Endometrial microvascular endothelial cells (primary cell): ENCODE results near the gene HLA-DPB1. TPM values are rescaled to one million over a fixed set of nuclear protein-coding genes. Genes with fewer than 3 reads are reported as not detected.

Source experiments
- in situ Hi-C: cut with HindIII; loops from 2 replicates; pipeline ENCODE4 v1.10.0; 2017; ENCODE audit warnings: low sequenced_read_pairs, low pct_unique_long_range_greater_than_20kb; ENCODE audit errors: inconsistent ontology term
- total RNA-seq: library from RNA; depleted of rRNA; stranded (reverse); fragments of >200 nt; gene quantifications from one replicate; pipeline ENCODE4 v1.2.3, GENCODE V29; 2015; ENCODE audit errors: inconsistent ontology term

Gene HLA-DPB1
- total RNA-seq, 1 donor from 2014 or later = 36.7 TPM

- in situ Hi-C loops = no loop called here
These were observed 47.4 kb downstream of the HLA-DPB1 start for GRCh38 chr6:33123181-33123580.

DNA sequence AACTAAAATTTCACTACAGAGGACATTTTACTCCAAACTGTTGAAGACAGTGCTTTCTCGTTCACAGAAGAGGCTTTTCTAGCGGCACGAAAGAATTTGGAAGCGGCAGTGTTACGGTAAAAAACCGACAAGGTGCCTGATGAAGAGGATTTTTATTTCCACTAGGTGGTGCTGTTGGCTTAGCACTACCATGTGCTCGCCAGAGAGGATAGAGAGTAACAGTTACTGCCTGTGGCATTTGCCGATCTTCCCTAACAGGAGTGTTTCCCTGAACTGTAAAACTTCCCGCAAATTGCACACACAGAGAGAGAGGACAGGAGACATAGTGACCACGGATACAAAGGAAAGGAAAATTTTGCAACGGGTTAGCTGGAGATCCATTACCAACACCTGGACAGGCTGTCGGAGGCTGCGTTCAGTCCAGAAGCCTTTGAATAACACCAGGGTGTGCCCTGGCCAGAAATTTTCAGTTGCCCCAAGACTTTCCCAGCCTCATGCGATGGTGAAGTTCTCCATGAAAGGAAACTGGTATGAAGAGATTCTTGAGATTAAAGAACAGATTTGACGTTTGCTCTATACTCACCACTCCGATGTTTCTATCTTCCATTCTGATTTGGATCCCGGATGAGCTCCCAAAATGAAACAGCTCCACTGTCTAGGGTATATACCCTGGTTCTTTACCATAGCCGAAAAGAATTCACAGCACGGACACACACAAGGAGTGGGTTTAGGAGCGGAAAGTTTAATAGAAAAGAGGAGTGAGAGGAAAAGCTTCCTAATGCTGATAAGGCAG, 48.1 kb downstream of the HLA-DPB1 start:
- in situ Hi-C loops = no loop called here

DNA sequence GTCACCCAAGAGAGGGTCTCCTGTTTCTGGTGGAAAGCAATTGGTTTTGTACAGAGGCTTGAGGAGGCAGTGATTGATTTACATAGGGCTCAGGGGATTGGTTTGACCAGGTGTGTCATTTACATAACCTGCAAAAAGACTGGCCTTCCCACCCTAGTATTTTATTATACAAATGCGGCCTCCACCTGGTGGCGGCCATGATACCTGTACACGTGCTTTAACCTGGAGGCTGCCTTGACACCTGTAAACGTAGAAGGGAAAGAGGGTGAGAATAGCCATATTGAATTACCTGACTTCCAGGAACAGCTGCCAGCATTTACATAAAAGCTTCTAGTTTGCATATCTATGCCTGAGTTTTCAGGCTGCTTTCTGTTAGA, 48.7 kb downstream of the HLA-DPB1 start:
- in situ Hi-C loops = no loop called here

- in situ Hi-C loops = no loop called here
These were observed 49.2 kb downstream of the HLA-DPB1 start for GRCh38 chr6:33124947-33125346.

DNA sequence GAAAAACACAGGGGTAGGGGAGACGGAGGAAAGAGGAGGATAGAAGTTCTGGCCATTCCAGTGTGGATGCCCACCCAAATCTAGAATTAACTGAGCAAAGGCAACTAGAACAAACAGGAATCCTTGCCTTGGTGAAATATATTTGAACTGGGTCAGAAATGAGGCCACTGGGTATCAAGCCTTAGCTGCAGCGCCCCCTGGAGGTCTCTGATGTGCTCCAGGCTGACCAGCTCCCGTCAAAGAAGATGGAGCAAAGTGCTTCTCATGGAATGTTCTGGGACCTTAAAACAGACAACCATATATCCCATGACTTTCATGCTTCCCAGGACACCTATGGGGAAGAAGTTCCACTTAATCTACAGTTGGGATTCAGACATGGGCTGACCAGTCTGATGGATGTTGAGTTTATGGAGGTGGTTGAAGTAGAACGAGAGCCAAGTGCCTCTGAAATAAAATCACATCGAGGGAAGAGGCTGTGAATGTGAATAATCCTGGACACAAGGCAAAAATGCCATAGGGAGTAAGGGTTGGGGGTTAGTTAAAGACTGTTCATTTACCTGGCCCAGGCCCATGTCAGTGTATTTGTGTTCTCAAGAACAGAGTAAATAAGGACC, 50.4 kb downstream of the HLA-DPB1 start:
- in situ Hi-C loops = no loop called here

GRCh38 chr6:33128318-33128717, 52.5 kb downstream of the HLA-DPB1 start:
- in situ Hi-C loops = no loop called here

GRCh38 chr6:33132081-33132524, 56.3 kb downstream of the HLA-DPB1 start:
- in situ Hi-C loops = no loop called here

GRCh38 chr6:33136310-33136900, 60.6 kb downstream of the HLA-DPB1 start:
- in situ Hi-C loops = no loop called here

Other genes with a start within 250 kb of the HLA-DPB1 start
- 27.4 TPM for gene TAP2, start 237.3 kb upstream of the HLA-DPB1 start, total RNA-seq
- gene PSMB8, start 231.9 kb upstream of the HLA-DPB1 start, total RNA-seq = 106 TPM
- 106 TPM for gene TAP1, start 222.3 kb upstream of the HLA-DPB1 start, total RNA-seq
- 97.9 TPM for gene PSMB9, start 221.8 kb upstream of the HLA-DPB1 start, total RNA-seq
- gene HLA-DMB, start 135.0 kb upstream of the HLA-DPB1 start, total RNA-seq = 3.3 TPM
- 7.3 TPM for gene HLA-DMA, start 122.9 kb upstream of the HLA-DPB1 start, total RNA-seq
- gene BRD2, start 107.4 kb upstream of the HLA-DPB1 start, total RNA-seq = 105 TPM
- not detected for gene HLA-DOA, start 66.4 kb upstream of the HLA-DPB1 start, total RNA-seq
- gene HLA-DPA1, start 2.3 kb upstream of the HLA-DPB1 start, total RNA-seq = 8.6 TPM
- gene COL11A2, start 116.5 kb downstream of the HLA-DPB1 start, total RNA-seq = not detected
- 19.3 TPM for gene RXRB, start 124.7 kb downstream of the HLA-DPB1 start, total RNA-seq
- 102 TPM for gene SLC39A7, start 124.9 kb downstream of the HLA-DPB1 start, total RNA-seq
- 6.0 TPM for gene HSD17B8, start 128.7 kb downstream of the HLA-DPB1 start, total RNA-seq
- 9.3 TPM for gene RING1, start 132.5 kb downstream of the HLA-DPB1 start, total RNA-seq
- 43.4 TPM for gene VPS52, start 195.9 kb downstream of the HLA-DPB1 start, total RNA-seq
- gene RPS18, start 196.1 kb downstream of the HLA-DPB1 start, total RNA-seq = 3,623 TPM
- gene B3GALT4, start 201.1 kb downstream of the HLA-DPB1 start, total RNA-seq = 4.0 TPM
- gene WDR46, start 213.2 kb downstream of the HLA-DPB1 start, total RNA-seq = 75.1 TPM
- gene PFDN6, start 213.6 kb downstream of the HLA-DPB1 start, total RNA-seq = 59.0 TPM
- gene RGL2, start 223.0 kb downstream of the HLA-DPB1 start, total RNA-seq = 40.3 TPM
- 112 TPM for gene TAPBP, start 238.1 kb downstream of the HLA-DPB1 start, total RNA-seq
- gene ZBTB22, start 241.8 kb downstream of the HLA-DPB1 start, total RNA-seq = 29.3 TPM
- 44.5 TPM for gene DAXX, start 247.0 kb downstream of the HLA-DPB1 start, total RNA-seq